SJSA1 (cell line): ENCODE data around the gene AMBP. TPM values are rescaled to one million over a fixed set of nuclear protein-coding genes. Genes with fewer than 3 reads are reported as not detected.
A peak's percentile ranks its signal among the peaks of the same experiment; 100 is the strongest.

ENCODE experiments used
- DNase-seq, 2 experiments: peaks; one replicate each; pipeline ENCODE4 v3.0.0-alpha.2; 2015 to 2020; ENCODE audit warnings: low spot score in 2 of 2, low read depth in 1 of 2
- H3K27ac ChIP-seq: fragments of 250-450 bp; sonication (Bioruptor Pico); 2 replicates; pipeline ENCODE4 v1.5.1; 2020; ENCODE audit warnings: mild to moderate bottlenecking, moderate library complexity
- H3K27me3 ChIP-seq: fragments of 250-450 bp; sonication (Bioruptor Pico); replicated peaks from 2 replicates; pipeline ENCODE4 v1.5.1; 2020; ENCODE audit warnings: mild to moderate bottlenecking, moderate library complexity
- H3K36me3 ChIP-seq: fragments of 250-450 bp; sonication (Bioruptor Pico); 2 replicates; pipeline ENCODE4 v1.5.1; 2020; ENCODE audit warnings: mild to moderate bottlenecking
- H3K4me1 ChIP-seq: fragments of 250-450 bp; sonication (Bioruptor Pico); replicated peaks from 2 replicates; pipeline ENCODE4 v1.6.1; 2021; ENCODE audit warnings: mild to moderate bottlenecking
- H3K4me3 ChIP-seq: fragments of 250-450 bp; sonication (Bioruptor Pico); 2 replicates; pipeline ENCODE4 v1.5.1; 2020; ENCODE audit warnings: mild to moderate bottlenecking
- H3K9me3 ChIP-seq: fragments of 250-450 bp; sonication (Bioruptor Pico); replicated peaks from 2 replicates; pipeline ENCODE4 v1.5.1; 2020; ENCODE audit warnings: mild to moderate bottlenecking
- total RNA-seq: library from RNA; depleted of rRNA; stranded (reverse); fragments of >200 nt; shearing (Covaris generic); gene quantifications from 2 replicates; pipeline ENCODE4 v1.2.3, GENCODE V29; 2014

Gene AMBP
- total RNA-seq, 1 experiment from 2014 or later: 0.37 TPM

DNA sequence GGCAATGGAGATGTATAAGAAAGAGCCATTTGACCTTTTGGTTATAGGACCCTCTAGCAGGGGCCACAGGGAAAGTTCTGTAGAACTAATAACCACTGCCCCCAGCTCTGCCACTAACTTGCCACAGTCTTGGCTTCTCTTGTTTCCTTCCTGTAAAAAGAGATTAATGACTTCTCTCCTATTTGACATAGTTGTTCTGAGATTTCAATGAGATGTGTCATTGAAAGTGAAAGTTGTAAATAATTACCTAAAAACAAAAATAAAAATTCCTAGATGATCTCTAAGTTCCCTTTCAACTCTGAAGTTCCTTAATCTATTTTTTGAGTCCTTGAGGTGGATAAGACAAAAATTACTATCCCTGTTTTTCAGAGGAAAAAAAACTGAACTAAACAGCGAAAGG lies 22.4 kb upstream of the AMBP start:
- H3K27me3 ChIP-seq: no peaks in the 10 kb centered on the region
- peaks cover 5% of the 10 kb centered on the region for H3K4me1 ChIP-seq
- no peaks in the 10 kb centered on the region for H3K36me3 ChIP-seq
- H3K9me3 ChIP-seq: 0 out of 2 replicates have a peak, but pooled peaks cover 4% of the 10 kb centered on the region
- no peak overlapping the region for H3K4me3 ChIP-seq
- no peak for DNase-seq
- no peak overlapping the region for H3K27ac ChIP-seq

DNA sequence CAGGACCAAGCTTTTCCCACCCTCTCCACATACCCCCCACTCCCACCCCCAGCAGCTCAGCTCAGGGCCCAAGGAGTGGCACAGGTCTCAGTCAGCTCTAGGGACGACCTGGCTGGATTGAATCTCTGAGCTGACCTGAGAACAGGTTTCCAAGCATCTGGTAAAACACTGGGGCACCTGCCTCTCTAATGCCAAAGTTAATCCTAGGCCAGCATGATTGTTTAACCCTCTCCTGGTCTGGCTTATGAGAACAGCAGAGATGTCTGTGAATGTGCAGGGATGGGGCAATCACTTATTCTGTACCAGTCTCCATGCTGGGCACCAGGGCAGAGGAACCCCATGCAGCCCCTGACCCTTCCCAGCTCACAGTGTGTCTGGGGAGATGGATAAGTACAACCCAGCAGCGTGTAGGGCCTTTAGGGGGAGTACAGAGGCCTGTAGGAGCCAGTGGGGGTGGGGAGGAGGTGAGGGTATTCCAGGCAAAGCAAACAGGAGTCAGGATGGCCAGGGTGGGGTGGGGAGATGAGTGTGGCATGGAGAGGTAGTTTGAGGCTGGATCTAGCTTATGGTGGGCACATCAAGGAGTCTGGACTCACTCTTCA lies 21.7 kb upstream of the AMBP start:
- DNase-seq: no peak
- no peaks in the 10 kb centered on the region for H3K27me3 ChIP-seq
- no peak overlapping the region for H3K4me3 ChIP-seq

GRCh38 chr9:114098936-114099668 lies 21.0 kb upstream of the AMBP start, which contains the start of gene KIF12:
Gene KIF12, minus strand, starts transcription at chr9:114099292. Its CDS starts 16 bp downstream, at chr9:114099276.
- H3K36me3 ChIP-seq: no peaks in the 10 kb centered on the region
- H3K9me3 ChIP-seq: 0 out of 2 replicates have a peak, but pooled peaks cover 4% of the 10 kb centered on the region
- DNase-seq: no peak
- H3K27ac ChIP-seq: no peak within 1 kb of the TSS
- H3K4me1 ChIP-seq: peaks cover 5% of the 10 kb centered on the region
- no peaks in the 10 kb centered on the region for H3K27me3 ChIP-seq
- H3K4me3 ChIP-seq: peak within 1 kb of the TSS; percentile 29

More for the DNA sequence above, 21.7 kb upstream of the AMBP start:
- H3K36me3 ChIP-seq: no peaks in the 10 kb centered on the region
- H3K27ac ChIP-seq: no peak overlapping the region
- peaks cover 5% of the 10 kb centered on the region for H3K4me1 ChIP-seq
- 0 out of 2 replicates have a peak, but pooled peaks cover 4% of the 10 kb centered on the region for H3K9me3 ChIP-seq

DNA sequence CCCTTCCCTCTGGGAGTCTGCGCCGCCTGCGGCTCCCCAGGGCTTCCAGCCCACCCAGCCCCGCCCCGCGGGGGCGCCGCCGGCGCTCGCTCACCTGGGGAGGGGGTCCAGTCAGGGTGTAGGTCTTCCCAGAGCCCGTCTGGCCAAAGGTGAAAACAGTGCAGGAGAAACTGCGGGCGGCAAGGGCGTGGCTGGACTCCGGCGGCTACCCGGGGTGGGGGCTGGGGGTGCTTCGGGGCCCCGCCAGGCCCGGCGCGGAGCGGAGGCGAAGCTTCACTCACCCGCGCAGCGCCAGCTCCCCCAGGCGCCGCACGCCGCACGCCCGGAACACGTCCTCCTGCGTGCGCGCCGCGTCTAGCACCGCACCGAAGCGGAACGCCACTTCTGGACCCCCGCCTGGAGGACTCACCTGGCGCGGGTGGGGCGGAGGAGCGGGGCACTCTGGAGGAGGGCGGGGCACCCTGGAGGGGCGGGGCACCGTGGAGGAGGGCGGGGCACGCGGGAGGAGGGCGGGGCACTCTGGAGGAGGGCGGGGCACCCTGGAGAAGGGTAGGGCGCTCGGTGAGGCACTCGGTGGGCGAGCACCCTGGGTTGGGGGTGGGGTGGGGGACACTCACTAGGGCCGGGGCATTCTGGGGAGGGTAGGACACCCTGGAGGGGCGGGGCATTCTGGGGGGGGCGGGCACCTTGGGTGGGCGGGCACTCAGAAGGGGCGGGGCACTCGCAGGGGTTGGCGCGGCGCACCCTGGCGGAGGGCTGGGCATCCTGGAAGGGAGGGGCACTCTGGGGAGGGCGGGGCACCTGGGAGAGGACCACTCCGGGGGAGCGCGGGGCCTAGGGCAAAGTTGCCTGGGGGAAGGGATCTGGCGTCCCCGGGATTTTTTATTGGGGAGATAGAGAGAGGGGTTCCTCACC lies 20.2 kb upstream of the AMBP start:
- peak overlapping the region; percentile 29 for H3K4me3 ChIP-seq
- H3K27me3 ChIP-seq: no peaks in the 10 kb centered on the region
- DNase-seq: no peak
- no peak overlapping the region for H3K27ac ChIP-seq
- H3K36me3 ChIP-seq: no peaks in the 10 kb centered on the region
- H3K9me3 ChIP-seq: 0 out of 2 replicates have a peak, but pooled peaks cover 4% of the 10 kb centered on the region
- peaks cover 5% of the 10 kb centered on the region for H3K4me1 ChIP-seq

DNA sequence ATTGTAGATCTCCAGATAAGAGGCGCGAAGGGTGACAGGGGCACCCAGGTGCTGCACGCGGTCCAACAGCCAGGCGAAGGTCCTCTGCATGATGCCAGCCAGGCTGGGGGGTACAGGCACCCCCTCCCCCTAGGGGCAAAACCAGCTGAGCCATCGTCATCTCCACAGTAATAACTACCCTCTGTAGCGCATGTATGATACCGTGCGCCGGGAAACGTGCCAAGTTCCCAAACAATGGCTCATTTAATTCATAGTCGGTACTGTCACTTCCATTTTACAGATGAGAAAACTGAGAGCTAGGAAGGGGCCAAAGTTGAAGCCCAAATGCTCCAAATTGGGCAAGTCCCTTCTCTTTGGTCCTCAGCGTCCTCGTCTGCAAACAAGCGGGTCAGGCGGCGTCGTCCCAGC lies 19.5 kb upstream of the AMBP start:
- Histone ChIP-seq H3K4me3 (peak overlapping the region; percentile 29), H3K36me3 (no peaks in the 10 kb centered on the region), H3K27ac (no peak overlapping the region), H3K9me3 (0 out of 2 replicates have a peak, but pooled peaks cover 4% of the 10 kb centered on the region), H3K27me3 (no peaks in the 10 kb centered on the region), H3K4me1 (peaks cover 5% of the 10 kb centered on the region)
- no peak for DNase-seq

DNA sequence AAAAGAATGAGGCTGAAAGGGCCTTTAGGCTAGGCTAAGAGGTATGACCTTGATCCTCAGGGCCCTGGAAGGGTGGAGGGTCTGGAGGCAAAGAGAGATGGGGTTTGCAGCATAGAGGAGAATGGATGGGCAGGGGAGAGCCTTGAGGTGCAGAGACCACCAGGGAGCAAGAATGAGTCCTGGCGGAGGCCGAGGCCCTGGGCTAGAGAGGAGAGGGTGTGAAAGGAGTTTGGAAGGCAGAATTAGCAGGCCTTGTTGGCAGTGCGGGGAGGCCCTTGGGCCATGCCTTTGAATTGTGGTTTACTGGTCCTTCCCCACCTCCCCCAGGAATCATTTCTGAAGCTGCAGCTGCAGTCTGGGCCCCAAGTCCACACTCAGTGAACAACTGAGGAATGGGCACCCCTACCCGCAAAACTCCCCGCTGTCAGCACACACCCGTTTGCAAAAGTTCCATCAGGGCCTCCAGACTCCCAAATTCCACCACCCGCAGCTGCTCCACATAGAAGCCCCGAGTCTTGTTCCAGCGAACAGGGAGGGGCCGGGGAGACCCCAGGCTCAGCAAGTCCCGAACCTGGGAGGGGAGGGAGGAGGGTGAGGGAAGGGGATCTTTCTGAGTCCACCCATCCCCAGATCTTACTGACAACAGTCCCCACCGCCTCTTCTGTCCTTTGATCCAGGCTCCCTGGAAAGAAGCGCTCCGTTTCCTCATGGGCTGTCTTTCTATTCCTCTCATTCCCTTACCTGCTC lies 18.9 kb upstream of the AMBP start:
- DNase-seq: no peak
- H3K4me1 ChIP-seq: peaks cover 5% of the 10 kb centered on the region
- 0 out of 2 replicates have a peak, but pooled peaks cover 4% of the 10 kb centered on the region for H3K9me3 ChIP-seq
- H3K27me3 ChIP-seq: no peaks in the 10 kb centered on the region
- no peaks in the 10 kb centered on the region for H3K36me3 ChIP-seq
- H3K4me3 ChIP-seq: no peak overlapping the region
- H3K27ac ChIP-seq: no peak overlapping the region

- no peak overlapping the region for H3K4me3 ChIP-seq
- no peaks in the 10 kb centered on the region for H3K9me3 ChIP-seq
- DNase-seq: no peak
Measured at GRCh38 chr9:114096041-114096511, 18.0 kb upstream of the AMBP start.

DNA sequence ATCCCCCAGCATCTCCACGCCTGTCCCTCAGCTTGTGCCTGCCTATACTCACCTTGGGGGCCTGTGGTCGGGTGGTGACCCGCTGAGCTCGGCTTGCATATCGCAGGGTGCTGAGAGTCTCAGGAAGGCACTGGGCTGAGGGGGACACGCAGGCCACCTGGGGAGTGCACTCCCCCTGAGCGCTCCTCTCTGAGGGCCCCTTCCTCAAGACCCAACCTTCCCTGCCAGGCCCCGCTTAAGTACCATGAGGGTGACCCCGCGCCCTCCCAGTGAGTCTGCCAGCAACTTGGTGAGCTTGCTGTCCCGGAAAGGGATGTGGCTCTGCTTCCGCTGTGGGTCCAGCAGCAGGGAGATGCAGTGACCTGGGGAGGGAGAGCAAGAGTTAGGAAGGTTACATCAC lies 16.9 kb upstream of the AMBP start:
- no peak for DNase-seq
- peaks cover 5% of the 10 kb centered on the region for H3K4me1 ChIP-seq

More at GRCh38 chr9:114096041-114096511, 18.0 kb upstream of the AMBP start:
- Histone ChIP-seq H3K27me3 (no peaks in the 10 kb centered on the region), H3K27ac (no peak overlapping the region), H3K36me3 (no peaks in the 10 kb centered on the region), H3K4me1 (peaks cover 5% of the 10 kb centered on the region)

DNA sequence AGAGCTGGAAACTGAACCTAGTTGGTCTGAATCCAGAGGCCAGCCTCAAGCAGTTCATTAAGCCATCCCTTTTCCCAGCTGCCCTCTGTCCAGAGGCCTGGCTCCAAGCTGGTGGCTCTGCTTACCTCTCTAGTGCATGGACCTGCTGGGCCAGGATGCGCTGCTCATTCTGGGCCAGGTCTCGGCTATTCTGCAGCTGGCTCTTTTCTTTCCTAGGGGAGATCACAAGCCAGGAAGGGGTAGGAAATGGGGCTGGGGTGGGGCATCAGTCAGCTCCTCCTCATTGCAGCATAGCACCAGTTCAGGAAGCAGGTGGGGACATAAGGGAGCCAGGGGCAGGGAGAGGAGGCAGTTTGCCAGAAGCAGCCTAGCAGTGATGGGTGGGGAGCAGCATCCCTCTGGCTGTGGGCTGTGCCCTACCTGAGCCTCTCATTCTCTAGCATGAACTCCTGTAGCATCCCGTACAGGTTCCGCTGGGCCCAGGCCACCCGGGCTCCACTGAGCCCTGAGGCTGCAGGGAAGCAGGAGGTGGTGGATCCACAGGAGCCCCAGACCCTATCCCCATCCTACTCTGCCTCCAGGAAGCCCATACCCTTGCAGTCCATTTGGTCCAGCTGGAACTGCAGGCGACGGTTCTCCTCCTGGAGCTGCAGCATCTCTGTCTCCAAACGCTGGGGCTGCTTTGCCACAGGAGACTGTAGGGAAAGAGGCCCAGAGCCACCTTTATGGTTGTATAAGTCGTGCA lies 15.8 kb upstream of the AMBP start:
- Histone ChIP-seq H3K9me3 (no peaks in the 10 kb centered on the region), H3K27me3 (no peaks in the 10 kb centered on the region), H3K36me3 (no peaks in the 10 kb centered on the region), H3K4me1 (peaks cover 5% of the 10 kb centered on the region), H3K27ac (no peak overlapping the region), H3K4me3 (no peak overlapping the region)
- DNase-seq: no peak

More for the DNA sequence above, 16.9 kb upstream of the AMBP start:
- H3K27me3 ChIP-seq: no peaks in the 10 kb centered on the region
- no peaks in the 10 kb centered on the region for H3K9me3 ChIP-seq
- H3K4me3 ChIP-seq: no peak overlapping the region
- H3K27ac ChIP-seq: no peak overlapping the region
- H3K36me3 ChIP-seq: no peaks in the 10 kb centered on the region

DNA sequence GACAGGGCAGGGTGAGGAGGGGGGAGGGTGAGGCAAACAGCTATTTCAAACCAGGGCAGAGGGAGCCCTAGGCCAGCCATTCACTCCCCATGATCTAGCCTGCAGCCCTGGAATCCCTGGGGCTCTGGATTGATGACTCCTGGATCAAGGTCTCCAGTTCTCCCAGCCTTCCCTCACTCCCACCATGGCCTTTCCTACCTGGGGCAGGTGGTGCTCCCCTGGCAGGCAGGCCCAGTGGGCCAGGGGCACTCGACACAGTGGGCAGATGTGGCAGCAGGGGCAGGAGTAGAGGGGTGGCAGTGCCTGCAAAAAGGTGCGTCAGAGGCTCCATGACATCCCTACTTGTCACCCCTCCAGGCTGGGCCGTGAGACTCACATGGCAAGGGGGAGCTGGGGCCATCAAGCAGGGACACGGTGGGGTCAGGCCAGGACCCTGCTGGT lies 15.0 kb upstream of the AMBP start:
- Histone ChIP-seq H3K4me1 (peaks cover 13% of the 10 kb centered on the region), H3K36me3 (no peaks in the 10 kb centered on the region), H3K4me3 (no peak overlapping the region), H3K27me3 (no peaks in the 10 kb centered on the region), H3K27ac (no peak overlapping the region), H3K9me3 (no peaks in the 10 kb centered on the region)
- DNase-seq: no peak

- peak in 1 of 2 experiments; percentile 25 for DNase-seq
- no peaks in the 10 kb centered on the region for H3K36me3 ChIP-seq
- peaks cover 1% of the 10 kb centered on the region for H3K9me3 ChIP-seq
- H3K27ac ChIP-seq: no peak overlapping the region
- H3K4me3 ChIP-seq: no peak overlapping the region
- peaks cover 16% of the 10 kb centered on the region for H3K4me1 ChIP-seq
- H3K27me3 ChIP-seq: no peaks in the 10 kb centered on the region
Measured at GRCh38 chr9:114092336-114092735, 14.2 kb upstream of the AMBP start.

- no peak overlapping the region for H3K27ac ChIP-seq
- H3K9me3 ChIP-seq: peaks cover 8% of the 10 kb centered on the region
- H3K4me1 ChIP-seq: peaks cover 19% of the 10 kb centered on the region
- no peaks in the 10 kb centered on the region for H3K36me3 ChIP-seq
- H3K4me3 ChIP-seq: no peak overlapping the region
- DNase-seq: peak in 1 of 2 experiments; percentile 17
- no peaks in the 10 kb centered on the region for H3K27me3 ChIP-seq
Measured at GRCh38 chr9:114091711-114092110, 13.6 kb upstream of the AMBP start.
